ENCODE measurements around the gene METTL1.
"Not testable (repeated sequence)": the region's sequence is repeated elsewhere in the genome, so short reads cannot be mapped to it uniquely, and the experiment has no call there.

The METTL1 gene

DNA sequence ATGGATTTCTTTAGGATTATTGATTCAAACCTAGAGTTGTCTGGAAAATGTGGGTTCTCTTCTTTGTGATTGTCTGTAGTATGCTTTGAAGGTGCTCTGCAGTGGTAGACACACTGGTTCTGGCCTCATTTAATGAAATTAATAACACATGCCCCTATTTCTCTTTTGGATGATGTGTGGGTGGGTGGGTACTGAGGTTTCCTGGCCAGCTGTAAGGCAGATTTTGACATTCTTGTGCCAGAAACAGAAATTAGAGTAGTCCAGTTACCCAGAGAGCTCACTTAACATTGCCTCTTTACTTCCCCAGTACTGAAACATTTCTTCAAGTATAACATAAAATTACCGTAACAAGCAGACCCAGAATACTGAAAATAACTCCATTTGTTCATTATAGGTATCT is 25.1 kb upstream of the METTL1 start:
- DNase-seq = no peak

DNA sequence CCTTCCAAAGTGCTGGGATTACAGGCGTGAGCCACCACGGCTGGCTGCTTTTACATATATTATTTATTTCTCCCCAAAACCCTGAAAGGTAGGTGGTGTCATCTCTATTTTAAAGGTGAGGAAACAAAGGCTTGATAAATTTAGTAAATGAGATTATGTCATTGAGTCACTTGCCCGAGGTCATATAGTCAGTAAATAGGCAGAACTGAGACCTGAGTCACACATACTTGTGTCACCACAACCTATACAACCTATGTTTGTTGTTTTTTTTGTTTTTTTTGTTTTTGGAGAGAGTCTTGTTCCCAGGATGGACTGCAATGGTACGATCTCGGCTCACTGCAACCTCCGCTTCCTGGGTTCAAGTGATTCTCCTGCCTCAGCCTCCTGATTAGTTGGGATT is 23.4 kb upstream of the METTL1 start:
- peak; percentile 32 for DNase-seq

DNA sequence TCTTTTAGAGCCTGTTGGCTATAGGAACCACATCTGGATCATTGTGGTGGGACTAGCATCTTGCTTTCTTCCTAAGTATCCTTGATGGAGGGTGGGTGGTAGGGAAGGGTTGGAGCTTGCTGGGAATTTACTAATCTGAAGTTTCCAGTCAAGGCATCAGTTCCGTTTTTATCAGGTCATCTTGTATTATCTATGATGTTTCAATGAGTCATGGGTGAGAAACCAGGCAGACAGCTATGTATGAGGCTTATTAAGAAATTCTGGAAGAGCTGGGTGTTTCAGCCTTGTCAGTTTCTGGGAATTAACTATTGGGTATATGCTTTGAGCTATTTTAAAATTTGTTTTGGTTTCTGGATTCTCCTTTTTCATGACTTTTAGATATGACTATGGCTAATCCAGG is 22.0 kb upstream of the METTL1 start:
- DNase-seq = peak; percentile 87

DNA sequence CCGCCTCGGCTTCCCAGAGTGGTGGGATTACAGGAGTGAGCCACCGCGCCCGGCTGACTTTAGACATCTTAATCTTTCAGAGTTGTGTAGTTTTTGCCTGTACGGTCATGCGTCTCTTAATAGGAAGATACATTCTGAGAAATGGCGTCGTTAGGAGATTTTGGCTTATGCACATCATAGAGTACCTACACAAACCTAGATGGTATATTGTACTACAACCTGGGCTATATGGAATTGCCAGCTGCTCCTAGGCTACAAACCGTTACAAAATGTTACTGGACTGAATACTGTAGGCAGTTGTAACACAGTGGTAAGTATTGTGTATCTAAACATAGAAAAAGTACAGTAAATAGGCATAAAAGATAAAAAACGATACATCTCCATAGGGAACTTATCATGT is 12.0 kb upstream of the METTL1 start:
- DNase-seq = no peak

DNA sequence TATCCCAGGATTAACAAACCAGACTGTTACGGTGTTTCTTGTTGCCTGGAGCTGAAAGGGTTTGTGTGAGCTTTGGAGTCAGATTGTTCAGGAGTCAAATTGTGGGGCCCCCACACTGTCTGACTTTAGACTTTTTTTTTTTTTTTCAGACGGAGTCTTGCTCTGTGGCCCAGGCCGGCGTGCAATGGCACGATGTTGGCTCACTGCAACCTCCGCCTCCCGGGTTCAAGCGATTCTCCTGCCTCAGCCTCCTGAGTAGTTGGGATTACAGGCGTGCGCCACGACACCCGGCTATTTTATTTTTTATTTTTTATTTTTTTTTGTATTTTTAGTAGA is 11.5 kb upstream of the METTL1 start:
- DNase-seq = no peak

DNA sequence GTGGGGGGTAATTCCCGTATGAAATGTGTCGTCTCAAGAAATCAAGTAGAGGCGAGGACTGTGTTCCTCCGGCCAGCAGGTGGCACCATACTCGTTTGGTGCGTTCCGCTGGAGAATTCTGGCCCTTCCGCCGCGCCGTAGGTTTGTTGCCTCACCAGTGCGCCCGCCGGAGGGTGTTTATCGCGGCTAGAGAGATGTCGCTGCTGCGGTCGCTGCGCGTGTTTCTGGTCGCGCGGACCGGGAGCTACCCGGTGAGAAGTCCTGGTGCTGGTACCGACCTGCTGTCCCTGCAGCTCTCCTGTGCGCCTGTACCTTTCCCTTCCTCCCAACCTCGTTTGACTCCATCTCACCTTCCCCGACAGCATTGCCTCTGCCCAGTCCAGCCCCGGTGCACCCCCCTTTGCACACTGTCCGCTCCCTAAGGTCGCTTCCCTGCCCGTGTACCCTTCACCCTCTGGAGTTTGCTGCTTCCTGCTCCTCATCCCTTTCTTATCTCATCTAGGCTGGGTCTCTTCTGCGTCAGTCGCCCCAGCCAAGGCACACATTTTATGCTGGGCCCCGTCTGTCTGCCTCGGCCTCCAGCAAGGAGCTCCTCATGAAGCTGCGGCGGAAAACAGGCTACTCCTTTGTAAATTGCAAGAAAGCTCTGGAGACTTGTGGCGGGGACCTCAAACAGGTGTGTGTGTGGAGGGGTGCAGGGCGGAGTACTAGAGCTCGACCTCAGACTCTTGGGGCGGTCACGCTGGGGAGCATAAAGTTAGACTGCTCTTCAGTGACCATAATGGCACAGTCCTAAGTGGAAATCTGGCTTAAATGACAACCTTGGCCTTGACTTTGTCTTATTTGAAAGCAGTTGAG is 10.9 kb upstream of the METTL1 start, which contains the start of gene TSFM:
Gene TSFM, plus strand, starts transcription at position 180 of the 858 bp plus-strand sequence. Its CDS starts 15 bp downstream, at position 195.
- DNase-seq = peak; percentile 95

DNA sequence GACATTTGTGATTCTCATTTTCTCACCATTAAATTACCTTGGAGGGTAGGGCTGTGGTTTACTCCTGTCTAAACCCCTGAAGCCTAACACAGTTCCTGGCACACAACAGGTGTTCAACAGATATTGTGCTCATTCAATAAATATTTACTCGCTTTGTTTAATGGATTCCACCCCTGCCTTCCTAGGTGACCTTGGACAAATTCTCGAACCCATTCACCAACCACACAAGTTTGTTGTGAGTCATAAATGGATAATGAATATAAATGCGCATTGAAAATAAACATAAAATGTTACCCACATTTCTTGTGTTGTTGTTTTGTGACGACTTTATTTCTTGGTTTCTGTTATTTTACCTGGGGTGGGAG is 10.3 kb upstream of the METTL1 start:
- DNase-seq = no peak

DNA sequence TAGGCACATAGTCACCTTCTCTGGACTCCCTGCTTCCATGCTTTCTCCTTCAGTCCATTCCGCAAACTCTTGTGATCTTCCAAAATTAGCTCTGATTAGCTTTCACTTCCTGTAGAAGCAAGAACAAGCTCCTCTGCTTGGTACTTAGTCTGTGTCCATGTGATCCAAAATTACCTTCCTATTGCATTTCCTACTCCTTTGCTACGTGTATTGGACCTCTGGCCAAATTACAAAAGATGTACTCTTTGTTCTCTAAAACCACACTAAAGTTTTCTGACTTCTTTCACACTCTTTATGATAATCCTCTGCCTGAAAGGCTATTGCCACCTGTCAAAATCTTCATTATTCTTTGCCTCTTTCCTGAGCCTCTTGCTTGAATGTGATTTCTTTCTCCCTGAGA is 9.9 kb upstream of the METTL1 start:
- no peak for DNase-seq

DNA sequence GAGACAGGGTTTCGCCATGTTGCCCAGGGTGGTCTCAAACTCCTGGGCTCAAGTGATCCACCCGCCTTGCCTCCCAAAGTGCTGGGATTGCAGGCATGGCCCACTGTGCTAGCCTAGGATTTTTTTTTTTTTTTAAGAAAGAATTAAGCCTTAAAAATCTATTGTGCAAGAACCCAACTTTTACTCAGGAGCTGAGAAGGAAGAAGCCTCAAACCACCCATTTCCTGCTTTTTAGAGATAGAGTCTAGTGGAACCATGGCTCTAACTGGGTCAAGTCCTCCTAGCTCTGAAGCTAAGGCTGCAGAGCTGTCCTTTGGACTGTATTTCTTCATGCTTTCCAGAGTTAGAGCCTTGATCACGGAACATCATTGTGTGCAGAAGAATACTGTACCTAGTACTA is 9.3 kb upstream of the METTL1 start:
- no peak for DNase-seq

DNA sequence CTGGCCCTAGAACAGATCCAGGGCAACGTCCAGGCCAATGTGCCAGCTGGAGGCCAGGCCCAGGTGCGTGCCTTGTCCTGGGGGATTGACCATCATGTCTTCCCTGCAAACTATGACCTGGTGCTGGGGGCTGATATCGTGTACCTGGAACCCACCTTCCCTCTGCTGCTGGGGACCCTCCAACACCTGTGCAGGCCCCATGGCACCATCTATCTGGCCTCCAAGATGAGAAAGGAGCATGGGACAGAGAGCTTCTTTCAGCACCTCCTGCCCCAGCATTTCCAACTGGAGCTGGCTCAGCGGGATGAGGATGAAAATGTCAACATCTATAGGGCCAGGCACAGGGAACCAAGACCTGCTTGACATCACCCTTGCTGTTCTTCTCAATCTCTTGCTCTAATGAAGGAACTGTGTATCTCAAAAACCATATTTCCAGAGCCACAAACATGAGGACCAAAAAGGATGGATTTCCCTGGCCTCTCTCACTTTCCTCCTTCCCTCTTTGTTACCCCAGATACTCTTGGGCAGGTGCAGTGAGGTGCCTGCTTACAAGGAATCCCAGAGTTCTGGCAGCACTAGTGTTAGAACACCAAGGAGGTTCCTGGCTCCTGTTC is 8.5 kb upstream of the METTL1 start:
- DNase-seq = no peak

DNA sequence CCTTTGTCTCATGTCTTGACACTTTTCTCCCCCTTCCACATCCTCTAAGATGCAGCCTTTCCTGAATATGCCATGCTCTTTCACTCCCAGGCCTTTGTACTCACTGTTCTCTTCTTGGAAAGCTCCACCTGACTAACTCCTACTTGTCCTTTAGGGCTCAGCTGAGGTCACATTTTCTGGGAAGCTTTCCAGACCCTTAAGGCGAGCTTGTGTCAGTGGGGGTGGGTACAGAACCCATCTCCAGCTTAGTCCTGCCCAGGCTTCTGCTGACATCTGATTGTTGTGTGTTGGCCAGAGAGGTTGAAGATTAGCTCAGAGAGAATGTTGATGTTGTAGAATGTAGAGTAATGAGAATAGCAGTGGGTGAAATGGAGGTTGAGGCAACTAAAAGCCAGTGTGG is 7.8 kb upstream of the METTL1 start:
- DNase-seq = no peak

DNA sequence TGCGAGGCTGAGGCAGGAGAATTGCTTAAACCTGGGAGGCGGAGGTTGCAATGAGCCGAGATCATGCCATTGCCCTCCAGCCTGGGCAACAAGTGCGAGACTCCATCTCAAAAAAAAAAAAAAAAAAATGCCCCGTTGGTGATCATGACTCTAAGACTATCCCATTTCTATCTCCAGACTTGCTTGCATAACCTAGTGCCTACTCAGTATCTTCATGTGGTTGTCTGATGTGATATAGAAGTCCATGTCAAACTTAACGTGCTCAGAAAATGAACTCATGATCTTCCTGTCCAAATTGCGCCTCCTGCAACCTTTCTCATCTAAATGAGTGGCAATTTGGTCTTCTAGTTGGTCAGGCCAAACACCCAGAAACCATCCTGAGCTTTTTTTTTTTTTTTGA is 6.0 kb upstream of the METTL1 start:
- DNase-seq = no peak

DNA sequence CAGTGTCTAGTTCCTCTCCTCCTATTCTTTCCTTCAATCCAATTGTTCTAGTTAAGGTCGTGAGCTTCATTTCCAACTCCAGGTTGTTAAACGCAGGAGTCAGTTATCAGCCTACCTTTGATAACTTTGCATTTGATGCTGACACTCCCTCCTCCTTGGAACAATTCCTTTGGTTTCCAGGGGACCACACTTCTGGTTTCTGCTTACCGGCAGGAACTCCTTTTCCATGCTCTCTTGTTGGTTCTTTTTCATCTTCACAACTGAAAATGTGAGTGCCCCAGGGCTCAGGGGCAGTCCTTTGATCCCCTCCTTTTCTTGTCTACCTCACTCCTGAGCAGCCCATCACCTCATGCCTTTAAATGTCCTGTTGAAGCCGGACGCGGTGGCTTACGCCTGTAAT is 5.5 kb upstream of the METTL1 start:
- no peak for DNase-seq

DNA sequence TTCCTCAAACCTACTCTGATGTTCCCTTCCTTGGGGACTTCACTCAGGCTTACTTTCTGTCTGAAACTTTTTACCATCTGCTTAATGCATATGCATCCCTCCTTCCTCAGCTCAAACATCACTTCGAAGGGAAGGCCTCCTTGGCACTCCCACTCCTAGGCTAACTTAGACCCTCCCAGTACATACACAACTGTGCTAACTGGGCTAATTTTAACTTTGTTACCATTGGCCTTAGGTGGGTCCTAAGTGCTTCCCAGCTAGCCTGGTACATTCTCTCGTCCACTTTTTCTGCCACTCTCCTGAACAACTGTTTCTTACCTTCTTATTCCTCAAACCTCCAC is 4.3 kb upstream of the METTL1 start:
- DNase-seq = no peak

DNA sequence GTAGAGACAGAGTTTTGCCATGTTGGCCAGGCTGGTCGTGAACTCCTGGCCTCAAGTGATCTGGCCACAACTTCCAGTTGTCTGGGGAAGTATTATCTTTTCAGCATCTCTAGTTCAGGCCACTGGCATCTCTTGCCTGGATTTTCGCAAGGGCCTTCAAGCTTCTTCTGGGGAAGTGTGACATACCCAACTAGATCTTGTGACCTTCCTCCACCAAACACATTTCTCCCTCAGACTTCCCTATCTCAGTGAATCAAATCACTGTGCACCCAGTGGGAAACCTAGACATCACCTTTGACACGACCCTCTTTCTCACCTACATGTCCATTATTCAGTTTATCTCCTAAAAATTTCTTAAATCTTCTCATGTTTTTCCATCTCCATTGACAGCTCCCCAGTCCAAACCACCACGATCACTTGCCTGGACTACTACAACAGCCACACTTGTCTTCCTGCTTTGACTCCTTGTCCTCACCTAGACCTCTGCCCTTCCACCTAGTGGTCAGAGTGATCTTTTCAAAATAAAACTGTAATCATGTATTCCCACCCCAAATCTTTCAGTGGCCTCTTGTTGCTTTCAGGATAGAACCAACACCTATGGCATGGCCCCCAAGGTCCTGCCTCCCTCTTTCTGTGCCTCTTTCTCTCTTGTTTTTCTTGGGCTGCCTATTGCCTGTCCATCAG is 3.8 kb upstream of the METTL1 start:
- no peak for DNase-seq

DNA sequence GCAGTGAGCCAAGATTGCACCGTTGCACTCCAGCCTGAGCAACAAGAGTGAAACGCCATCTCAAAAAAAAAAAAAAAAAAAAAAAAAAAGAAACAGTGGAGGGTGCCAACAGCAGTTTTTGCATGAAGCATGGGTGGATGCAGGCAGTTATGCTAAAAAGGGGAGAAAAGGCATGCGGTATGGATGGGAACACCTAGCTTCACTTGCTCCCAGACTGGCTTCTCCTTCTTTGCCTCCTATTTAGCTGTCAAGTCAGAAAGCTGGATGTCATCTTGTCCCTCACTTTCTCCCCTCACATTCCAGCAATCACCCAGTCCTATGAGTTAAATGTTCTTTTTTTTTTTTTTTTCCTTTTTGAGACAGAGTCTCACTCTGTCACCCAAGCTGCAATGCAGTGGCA is 3.1 kb upstream of the METTL1 start:
- DNase-seq = no peak

DNA sequence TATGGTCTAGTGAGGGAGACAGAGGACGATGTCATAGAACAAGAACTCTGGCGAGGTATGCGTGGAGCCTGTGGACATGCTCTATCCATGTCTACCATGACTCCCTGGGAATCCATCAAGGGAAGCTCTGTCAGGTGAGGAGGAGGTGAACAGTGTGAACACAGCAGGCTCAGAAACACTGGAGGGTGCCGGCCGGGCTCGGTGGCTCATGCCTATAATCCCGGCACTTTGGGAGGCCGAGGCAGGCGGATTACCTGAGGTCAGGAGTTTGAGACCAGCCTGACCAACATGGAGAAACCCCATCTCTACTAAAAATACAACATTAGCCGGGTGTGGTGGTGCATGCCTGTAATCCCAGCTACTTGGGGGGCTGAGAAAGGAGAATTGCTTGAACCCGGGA is 2.7 kb upstream of the METTL1 start:
- DNase-seq = not testable (repeated sequence)

DNA sequence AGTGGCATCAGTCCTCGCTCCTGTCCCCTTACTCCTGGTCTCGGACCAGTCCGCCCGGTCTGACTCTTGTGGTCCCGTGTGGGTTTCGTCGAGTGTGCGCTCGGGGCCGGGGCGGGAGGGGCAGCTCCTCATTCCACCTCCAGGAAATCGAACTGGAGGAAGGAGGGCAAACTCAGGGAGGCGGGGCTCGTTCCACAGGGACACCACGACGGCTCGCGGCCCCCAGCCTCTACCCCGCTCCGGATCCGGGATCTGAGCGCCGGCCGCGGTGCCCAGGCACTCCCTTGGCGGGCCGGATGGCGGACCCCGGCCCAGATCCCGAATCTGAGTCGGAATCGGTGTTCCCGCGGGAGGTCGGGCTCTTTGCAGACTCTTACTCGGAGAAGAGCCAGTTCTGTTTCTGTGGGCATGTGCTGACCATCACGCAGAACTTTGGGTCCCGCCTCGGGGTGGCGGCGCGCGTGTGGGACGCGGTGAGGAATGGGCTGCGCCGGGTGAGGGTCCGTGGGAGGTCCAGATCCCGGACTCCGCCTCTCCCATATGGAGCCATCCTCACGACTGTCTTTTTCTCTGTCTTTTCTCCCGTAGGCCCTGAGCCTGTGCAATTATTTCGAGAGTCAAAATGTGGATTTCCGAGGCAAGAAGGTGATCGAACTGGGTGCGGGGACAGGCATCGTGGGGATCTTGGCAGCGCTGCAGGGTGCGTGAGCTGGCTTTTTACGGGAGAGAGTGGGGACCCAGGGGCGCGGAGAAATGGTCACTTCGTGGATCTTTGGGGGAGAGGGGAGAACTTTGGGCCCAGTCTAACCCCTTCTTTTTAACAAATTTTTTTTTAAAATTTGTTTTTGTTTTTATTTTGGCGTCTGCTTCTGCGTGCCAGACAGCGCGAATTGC is 771 bp upstream of the METTL1 start, which contains the start of gene EEF1AKMT3:
Gene EEF1AKMT3, plus strand, starts transcription at position 186 of the 894 bp plus-strand sequence. Its CDS starts 111 bp downstream, at position 297.
- DNase-seq = peak; percentile 69

DNA sequence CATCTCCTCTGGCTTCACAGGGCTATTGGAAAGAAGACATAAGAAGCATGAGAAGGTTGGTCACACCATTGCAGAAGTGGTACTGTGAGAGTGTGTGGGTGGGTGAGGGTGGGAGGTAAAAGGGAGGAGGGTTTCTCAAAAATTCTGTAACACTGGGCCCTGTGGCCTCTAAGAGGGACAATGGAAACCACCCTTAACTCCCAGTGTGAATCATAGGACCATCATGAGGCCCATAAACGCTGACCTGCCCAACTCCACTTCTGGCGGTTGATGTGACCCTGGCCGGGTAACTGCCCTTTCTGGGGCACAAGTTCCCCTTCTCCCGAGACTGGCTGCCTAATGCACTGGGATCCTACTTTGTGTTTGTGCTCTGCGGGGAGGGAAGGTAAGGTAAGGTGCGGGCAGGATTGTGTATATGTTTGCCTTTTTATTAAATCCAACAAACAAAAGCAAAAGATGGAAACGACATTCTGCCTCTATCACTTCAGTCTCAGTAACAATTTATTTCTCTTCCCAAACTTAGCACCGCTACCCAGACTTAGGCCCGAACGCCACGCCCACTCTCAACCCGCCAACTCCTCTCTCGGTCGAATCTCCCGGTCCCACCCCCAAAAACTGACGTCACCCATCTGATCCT is 551 bp downstream of the METTL1 start:
- DNase-seq = peak; percentile 93

DNA sequence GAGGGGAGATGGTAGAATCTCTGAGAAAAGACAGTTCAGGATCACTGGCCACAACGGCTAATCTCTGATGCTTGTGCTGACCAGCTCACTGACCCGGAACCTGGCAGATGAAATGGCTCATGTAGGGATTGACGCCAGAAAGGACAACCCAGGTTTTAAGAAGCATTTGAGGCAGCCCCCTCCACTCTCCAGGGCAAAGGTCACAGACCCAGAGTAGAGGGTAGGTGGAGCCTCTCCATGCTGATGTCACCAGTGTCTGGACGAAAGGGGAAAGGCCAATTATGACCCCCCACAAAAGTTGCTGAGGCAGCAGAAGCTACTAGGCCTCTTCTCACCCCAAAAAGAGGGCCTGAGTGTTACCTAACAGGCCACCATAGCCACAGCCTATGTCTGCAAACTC is 1.2 kb downstream of the METTL1 start:
- no peak for DNase-seq

DNA sequence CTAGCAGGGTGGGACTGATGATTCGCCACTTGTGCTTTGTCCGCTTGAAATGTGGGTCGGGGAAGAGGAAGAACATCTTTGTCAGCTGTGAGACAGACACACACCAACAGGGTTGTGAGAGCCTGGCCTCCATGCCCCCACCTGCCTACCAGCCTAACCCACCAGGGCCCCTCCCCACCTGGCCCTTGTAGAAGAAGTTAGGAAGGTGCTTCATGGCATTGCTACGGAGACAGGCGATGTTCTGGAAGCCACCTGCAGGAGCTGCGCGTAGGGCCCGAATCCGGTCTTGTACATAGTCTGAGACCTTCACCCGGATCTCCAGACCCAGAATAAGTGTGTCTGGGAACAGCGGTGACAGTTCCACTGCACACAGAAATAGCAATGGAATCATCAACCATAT is 2.3 kb downstream of the METTL1 start:
- DNase-seq = no peak

DNA sequence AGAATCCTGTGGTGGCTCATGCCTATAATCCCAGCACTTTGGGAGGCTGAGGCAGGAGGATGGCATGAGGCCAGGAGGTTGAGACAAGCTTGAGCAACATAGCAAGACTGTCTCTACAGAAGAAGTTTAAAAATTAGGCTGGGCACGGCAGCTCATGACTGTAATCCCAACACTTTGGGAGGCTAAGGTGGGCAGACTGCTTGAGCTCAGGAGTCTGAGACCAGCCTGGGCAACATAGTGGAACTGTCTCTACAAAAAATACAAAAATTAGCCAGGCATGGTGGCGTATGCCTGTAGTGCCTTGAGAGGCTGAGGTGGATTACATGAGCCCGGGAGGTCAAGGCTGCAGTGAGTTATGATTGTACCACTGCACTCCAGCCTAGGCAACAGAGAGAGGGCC is 4.0 kb downstream of the METTL1 start:
- no peak for DNase-seq
